ENCODE data around the gene FRMD4A.

DNA sequence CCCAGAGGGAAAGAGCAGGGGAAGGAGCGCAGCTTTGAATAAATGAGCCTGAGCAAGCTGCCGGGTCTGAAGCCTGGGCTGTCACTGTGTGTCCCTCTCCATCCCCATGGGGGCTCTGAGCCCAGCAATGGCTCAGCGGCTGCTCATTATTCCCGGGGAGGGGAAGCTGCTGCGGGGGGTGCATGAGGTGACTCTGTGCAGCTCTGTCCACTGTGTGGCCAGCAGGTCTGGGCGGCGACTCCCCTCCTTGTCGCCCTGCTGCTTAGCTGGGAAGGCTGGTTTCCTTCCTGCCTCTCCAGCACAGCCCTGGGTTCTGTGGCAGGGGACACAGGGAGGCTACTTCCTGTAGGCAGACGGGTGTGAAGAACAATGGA lies 509.8 kb downstream of the FRMD4A start:
- TF ChIP-seq BHLHE40 (IDR thresholded peaks at IDR 0.05; ENCODE audit: borderline replicate concordance) = no peak
- no peak for TF ChIP-seq NFRKB (IDR thresholded peaks at IDR 0.05)
- TF ChIP-seq FOXK2 (IDR thresholded peaks at IDR 0.05) = no peak
- no peak for TF ChIP-seq ZNF384 (IDR thresholded peaks at IDR 0.05)
- no peak for TF ChIP-seq SP1 (IDR thresholded peaks at IDR 0.05)
- no peak for TF ChIP-seq SUZ12 (IDR thresholded peaks at IDR 0.05)
- TF ChIP-seq ARNT (IDR thresholded peaks at IDR 0.05) = no peak
- TF ChIP-seq FOXM1 (IDR thresholded peaks at IDR 0.05; ENCODE audit: borderline replicate concordance) = no peak
- no peak for TF ChIP-seq L3MBTL2 (conservative IDR thresholded peaks at IDR 0.05)
- no peak for TF ChIP-seq FOXA1 (IDR thresholded peaks at IDR 0.05)
